HEK293 (cell line): ENCODE data around the gene TEDC2.

Experiments used
- CTCF ChIA-PET: fragments of 350-600 bp; formaldehyde crosslinking; extraction: SDS; loops from one replicate; lab custom pipeline; 2021; ENCODE audit warnings: antibody characterized with exemption; lab: Yijun Ruan, JAX
- POLR2A ChIA-PET: fragments of 300-600 bp; formaldehyde crosslinking; extraction: SDS; loops from one replicate; lab custom pipeline; 2020; ENCODE audit warnings: antibody characterized with exemption, inconsistent platforms; lab: Yijun Ruan, JAX
- H3K27ac ChIP-seq: fragments of 200-500 bp; sonication (Bioruptor generic); 2 replicates; pipeline ENCODE4 v1.5.1; 2014; ENCODE audit warnings: low read depth, low read length, control low read depth, inconsistent platforms; ENCODE audit errors: extremely low read depth
- H3K36me3 ChIP-seq, 2 experiments: fragments of 200-500 bp in 1 of 2; sonication (Bioruptor generic) in 1 of 2; 1 replicate in 1 of 2; 2 replicates in 1 of 2; pipeline ENCODE4 v1.5.1; 2014 to 2017; ENCODE audit warnings: inconsistent platforms in 2 of 2, low read length in 2 of 2; ENCODE audit not compliant: control insufficient read depth in 2 of 2, insufficient read depth in 1 of 2
- H3K4me1 ChIP-seq: fragments of 200-500 bp; sonication (Bioruptor generic); 2 replicates; pipeline ENCODE4 v1.5.1; 2014; ENCODE audit warnings: mild to moderate bottlenecking, low read length, inconsistent platforms; ENCODE audit not compliant: control insufficient read depth, insufficient read depth
- H3K4me3 ChIP-seq: 2 replicates; pipeline ENCODE4 v1.5.1; 2011; ENCODE audit warnings: low read depth, mild to moderate bottlenecking, control low read depth, low read length, moderate library complexity
- H3K9me3 ChIP-seq: fragments of 200-500 bp; sonication (Bioruptor generic); 2 replicates; pipeline ENCODE4 v1.5.1; 2014; ENCODE audit warnings: low read depth, low read length, inconsistent platforms; ENCODE audit not compliant: control insufficient read depth, insufficient read depth
- GLIS1 ChIP-seq: fragments of 450-650 bp; formaldehyde crosslinking; IDR thresholded peaks from 2 replicates; pipeline ENCODE4 v1.5.1; 2016; ENCODE audit warnings: missing biosample characterization, missing genetic modification characterization
- OVOL3 ChIP-seq: fragments of 450-650 bp; formaldehyde crosslinking; IDR thresholded peaks from 2 replicates; pipeline ENCODE4 v1.5.1; 2016; ENCODE audit warnings: missing biosample characterization, missing genetic modification characterization
- PATZ1 ChIP-seq: fragments of 450-650 bp; formaldehyde crosslinking; IDR thresholded peaks from 2 replicates; pipeline ENCODE4 v1.5.1; 2016; ENCODE audit warnings: missing biosample characterization, missing genetic modification characterization
- SALL2 ChIP-seq: fragments of 450-650 bp; formaldehyde crosslinking; IDR thresholded peaks from 2 replicates; pipeline ENCODE4 v1.5.0; 2017; ENCODE audit warnings: missing biosample characterization, mild to moderate bottlenecking, missing genetic modification characterization, borderline replicate concordance
- SETDB1 ChIP-seq: IDR thresholded peaks from one replicate; pipeline ENCODE4 v1.6.1; 2017; ENCODE audit warnings: mild to moderate bottlenecking, low read length, moderate library complexity, mixed read lengths; ENCODE audit not compliant: insufficient read length
- TSHZ1 ChIP-seq: fragments of 450-650 bp; formaldehyde crosslinking; IDR thresholded peaks from 2 replicates; pipeline ENCODE4 v1.5.1; 2016; ENCODE audit warnings: missing biosample characterization, missing genetic modification characterization, borderline replicate concordance
- ZBTB49 ChIP-seq: fragments of 450-650 bp; formaldehyde crosslinking; IDR thresholded peaks from 2 replicates; pipeline ENCODE4 v1.5.1; 2016; ENCODE audit warnings: missing biosample characterization, missing genetic modification characterization, low read depth
- ZFP69B ChIP-seq: fragments of 450-650 bp; formaldehyde crosslinking; IDR thresholded peaks from 2 replicates; pipeline ENCODE4 v1.5.1; 2016; ENCODE audit warnings: missing biosample characterization, missing genetic modification characterization
- ZIC2 ChIP-seq: fragments of 450-650 bp; formaldehyde crosslinking; IDR thresholded peaks from 2 replicates; pipeline ENCODE4 v1.5.1; 2016; ENCODE audit warnings: missing biosample characterization, missing genetic modification characterization
- ZNF155 ChIP-seq: fragments of 450-650 bp; formaldehyde crosslinking; IDR thresholded peaks from 2 replicates; pipeline ENCODE4 v1.5.1; 2016; ENCODE audit warnings: missing biosample characterization, missing genetic modification characterization
- ZNF18 ChIP-seq: fragments of 450-650 bp; formaldehyde crosslinking; IDR thresholded peaks from 2 replicates; pipeline ENCODE4 v1.5.1; 2016; ENCODE audit warnings: missing biosample characterization, missing genetic modification characterization
- ZNF202 ChIP-seq: fragments of 450-650 bp; formaldehyde crosslinking; IDR thresholded peaks from 2 replicates; pipeline ENCODE4 v1.5.1; 2016; ENCODE audit warnings: missing biosample characterization, missing genetic modification characterization, borderline replicate concordance
- ZNF211 ChIP-seq: fragments of 450-650 bp; formaldehyde crosslinking; IDR thresholded peaks from 2 replicates; pipeline ENCODE4 v1.5.1; 2016; ENCODE audit warnings: low read depth, missing biosample characterization, missing genetic modification characterization
- ZNF362 ChIP-seq: fragments of 450-650 bp; formaldehyde crosslinking; IDR thresholded peaks from 2 replicates; pipeline ENCODE4 v1.5.1; 2016; ENCODE audit warnings: missing biosample characterization, missing genetic modification characterization
- ZNF548 ChIP-seq: fragments of 450-650 bp; formaldehyde crosslinking; IDR thresholded peaks from 2 replicates; pipeline ENCODE4 v1.5.1; 2016; ENCODE audit warnings: missing biosample characterization, missing genetic modification characterization
- ZNF600 ChIP-seq: fragments of 450-650 bp; formaldehyde crosslinking; IDR thresholded peaks from 2 replicates; pipeline ENCODE4 v1.5.1; 2016; ENCODE audit warnings: missing biosample characterization, missing genetic modification characterization
- ZSCAN18 ChIP-seq: fragments of 450-650 bp; formaldehyde crosslinking; IDR thresholded peaks from 2 replicates; pipeline ENCODE4 v1.5.1; 2016; ENCODE audit warnings: missing biosample characterization, missing genetic modification characterization

Gene TEDC2

GRCh38 chr16:2498531-2499253 lies 38.8 kb downstream of the TEDC2 start:
- H3K4me3 ChIP-seq: no peak overlapping the region
- peaks cover 7% of the 10 kb centered on the region for H3K4me1 ChIP-seq
- H3K36me3 ChIP-seq: peaks cover 0 to 39% of the 10 kb centered on the region in 2 experiments; a peak in 1 of 3 replicates
- no peaks in the 10 kb centered on the region for H3K9me3 ChIP-seq
- CTCF ChIA-PET: no interaction called here
- POLR2A ChIA-PET: no interaction called here
- H3K27ac ChIP-seq: no peak overlapping the region
- no peak for TF ChIP-seq ZNF202 (tag by site-specific recombination)
- no peak for TF ChIP-seq ZNF155 (tag by site-specific recombination)
- no peak for TF ChIP-seq ZFP69B (tag by site-specific recombination)
- TF ChIP-seq PATZ1 (tag by site-specific recombination): no peak
- no peak for TF ChIP-seq ZNF362 (tag by site-specific recombination)
- TF ChIP-seq ZNF600: peak; percentile 44; the same call in 1 of the 2 replicates
- TF ChIP-seq ZIC2: peak; percentile 23; the same call in 1 of the 2 replicates
- no peak for TF ChIP-seq SALL2 (tag by site-specific recombination)
- TF ChIP-seq ZSCAN18 (tag by site-specific recombination): no peak
- TF ChIP-seq GLIS1 (tag by site-specific recombination): peak; percentile 55
- no peak for TF ChIP-seq ZBTB49
- no peak for TF ChIP-seq ZNF548 (tag by site-specific recombination)
- no peak for TF ChIP-seq OVOL3 (tag by site-specific recombination)
- no peak for TF ChIP-seq ZNF211 (tag by site-specific recombination)
- no peak for TF ChIP-seq SETDB1
- no peak for TF ChIP-seq TSHZ1
- no peak for TF ChIP-seq ZNF18 (tag by site-specific recombination)
